Fibroblast of peridontal ligament (primary cell): ENCODE results near the gene TMEM74B.

Experiments
- DNase-seq: peaks from one replicate; pipeline ENCODE4 v3.0.0-alpha.2; 2010; ENCODE audit errors: extremely low read depth

Gene TMEM74B

DNA sequence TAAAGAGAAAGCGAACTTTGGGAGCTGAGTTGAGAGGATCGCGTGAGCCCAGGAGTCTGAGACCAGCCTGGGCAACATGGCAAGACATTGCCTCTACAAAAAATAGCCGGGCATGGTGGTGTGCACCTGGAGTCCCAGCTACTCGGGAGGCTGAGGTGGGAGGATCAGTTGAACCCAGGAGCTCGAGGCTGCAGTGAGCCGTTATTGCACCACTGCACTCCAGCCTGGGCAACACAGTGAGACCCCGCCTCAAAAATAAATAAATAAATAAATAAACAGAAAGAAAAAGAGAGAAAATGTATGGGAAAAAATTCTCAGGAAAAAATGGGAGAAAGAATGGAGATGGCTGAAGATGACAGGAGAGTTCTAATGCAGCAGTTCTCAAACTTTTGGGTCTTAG lies 21.0 kb upstream of the TMEM74B start:
- no peak for DNase-seq

DNA sequence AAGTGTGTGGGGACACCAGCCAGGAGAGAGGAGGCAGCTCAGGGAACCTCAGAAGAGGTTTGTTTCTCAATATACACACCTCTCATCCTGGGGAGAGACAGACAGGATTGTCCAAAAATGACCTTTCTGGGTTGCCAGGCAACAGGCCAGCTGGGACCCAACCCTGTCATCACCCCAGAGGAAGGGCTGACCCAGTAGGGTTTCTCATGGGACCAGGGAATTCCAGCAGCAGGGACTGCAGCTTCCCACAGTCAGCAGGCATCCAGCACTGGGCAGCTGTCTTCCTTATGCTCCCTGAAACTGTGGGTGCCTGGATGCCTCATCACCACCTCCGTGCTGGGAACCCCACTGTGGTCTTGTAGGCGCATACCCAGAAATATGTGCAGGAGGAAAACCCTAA lies 19.8 kb upstream of the TMEM74B start:
- no peak for DNase-seq

- no peak for DNase-seq
Observed at GRCh38 chr20:1204113-1204512, 19.3 kb upstream of the TMEM74B start.

GRCh38 chr20:1203630-1204029 lies 18.8 kb upstream of the TMEM74B start:
- no peak for DNase-seq

GRCh38 chr20:1202762-1203504 lies 18.2 kb upstream of the TMEM74B start, which contains the start of gene C20orf202:
C20orf202 (plus strand) TSS chr20:1203454; CDS start chr20:1203586, 132 bp downstream.
- DNase-seq = no peak

DNA sequence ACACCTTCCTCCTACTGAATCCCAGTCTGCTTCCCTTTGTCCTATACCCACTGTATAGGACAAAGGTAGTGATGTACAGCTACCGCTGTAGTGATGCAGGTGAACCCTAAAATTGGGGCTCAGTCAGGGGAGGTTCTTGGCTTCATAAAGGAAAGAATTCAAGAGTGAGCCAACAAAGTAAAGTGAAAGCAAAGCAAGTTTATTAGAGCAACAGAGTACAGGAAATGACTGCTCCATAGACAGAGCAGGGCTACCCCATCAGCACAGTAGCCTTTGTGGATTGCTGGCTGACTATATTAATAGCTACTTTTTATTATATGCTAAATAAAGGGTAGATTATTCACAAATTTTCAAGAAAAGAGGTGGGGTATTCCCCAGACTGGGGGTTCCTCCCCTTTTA lies 15.2 kb upstream of the TMEM74B start:
- no peak for DNase-seq

DNA sequence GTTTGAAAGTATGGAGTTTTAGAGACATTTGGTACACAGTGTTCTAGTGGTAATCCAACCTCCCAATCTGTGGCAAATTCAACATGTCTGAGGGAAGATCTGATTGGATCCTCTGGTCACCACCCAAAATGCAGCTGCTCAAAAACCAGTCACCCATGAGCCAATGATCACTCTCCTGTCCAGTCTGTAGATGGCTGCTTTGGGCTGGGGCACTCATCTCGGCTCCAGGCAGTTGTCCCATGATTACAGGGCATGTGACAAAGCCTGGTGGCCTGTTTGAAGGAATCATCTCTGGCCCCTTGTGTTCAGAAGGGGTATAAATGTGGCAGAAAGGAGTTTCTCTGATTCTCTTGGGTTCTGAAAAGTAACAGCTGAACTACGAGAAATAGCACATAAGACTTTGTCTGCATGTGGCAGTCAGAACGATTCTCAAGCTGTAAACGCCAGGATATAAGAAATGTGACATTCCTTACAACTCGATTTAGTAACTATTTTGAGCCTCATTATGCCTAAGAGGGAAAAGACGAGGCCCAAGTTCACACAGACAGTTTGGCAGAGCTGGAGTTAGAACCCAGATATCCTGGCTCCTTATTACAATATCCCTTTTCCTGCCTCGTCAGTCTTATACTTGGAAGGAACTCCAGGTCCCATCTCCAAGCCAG lies 14.6 kb upstream of the TMEM74B start:
- no peak for DNase-seq

DNA sequence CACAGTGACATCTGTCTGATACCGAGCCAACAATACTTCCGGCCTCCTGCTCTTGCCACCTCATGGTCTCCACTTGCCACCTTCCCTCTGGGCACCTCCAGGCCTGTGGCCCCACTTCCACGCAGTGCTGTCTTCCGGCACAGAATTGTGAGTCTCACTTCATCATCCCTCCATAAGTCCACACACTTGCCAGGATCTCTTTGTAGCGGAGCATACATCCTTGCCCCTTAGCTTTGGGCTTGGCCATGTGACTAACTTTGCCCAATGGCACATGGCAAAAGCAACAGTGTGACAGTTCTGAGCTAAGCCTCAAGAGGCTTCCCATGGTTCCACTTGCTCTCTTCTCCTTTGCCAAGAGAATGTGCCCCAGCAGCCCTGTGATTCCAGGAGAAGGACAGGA lies 14.0 kb upstream of the TMEM74B start:
- DNase-seq = no peak

DNA sequence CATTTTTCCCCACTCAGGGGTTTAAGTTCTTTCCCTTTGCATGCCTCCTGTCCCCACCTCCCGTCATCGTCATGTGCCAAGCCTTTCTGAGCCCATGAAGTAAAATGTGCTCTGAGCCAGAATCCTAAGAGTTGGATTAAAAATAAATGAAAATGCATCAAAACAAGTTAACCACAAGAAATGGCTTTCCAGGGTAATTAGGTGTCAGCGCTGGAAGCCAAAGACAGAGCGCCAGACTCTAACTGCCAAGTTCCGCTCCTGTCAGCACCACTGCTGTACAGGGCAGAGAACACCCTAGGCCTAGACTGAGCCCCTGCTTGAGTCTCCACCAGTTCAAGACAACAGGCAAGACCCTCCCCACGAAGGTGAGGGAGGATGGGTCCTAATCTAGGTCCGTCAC lies 13.0 kb upstream of the TMEM74B start:
- DNase-seq = no peak

- DNase-seq = no peak
Observed at GRCh38 chr20:1196634-1197033, 11.9 kb upstream of the TMEM74B start.

DNA sequence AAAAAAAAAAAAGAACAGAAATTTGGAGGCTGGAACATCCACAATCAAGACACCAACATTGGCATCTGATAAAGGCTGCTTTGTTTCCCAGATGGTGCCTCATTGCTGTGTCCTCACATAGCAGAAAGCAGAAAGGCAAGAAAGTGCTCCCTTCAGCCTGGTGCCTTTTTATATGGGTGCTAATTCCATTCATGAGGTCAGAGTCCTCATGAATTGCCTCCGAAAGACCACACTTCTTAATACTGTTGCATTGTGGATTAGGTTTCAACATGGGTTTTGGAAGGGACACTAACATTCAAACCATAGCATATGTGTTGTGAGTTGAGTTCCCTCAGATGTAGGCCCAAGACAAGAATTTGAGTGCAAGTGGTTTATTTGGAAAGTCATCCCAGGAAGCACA lies 10.4 kb upstream of the TMEM74B start:
- DNase-seq = no peak

DNA sequence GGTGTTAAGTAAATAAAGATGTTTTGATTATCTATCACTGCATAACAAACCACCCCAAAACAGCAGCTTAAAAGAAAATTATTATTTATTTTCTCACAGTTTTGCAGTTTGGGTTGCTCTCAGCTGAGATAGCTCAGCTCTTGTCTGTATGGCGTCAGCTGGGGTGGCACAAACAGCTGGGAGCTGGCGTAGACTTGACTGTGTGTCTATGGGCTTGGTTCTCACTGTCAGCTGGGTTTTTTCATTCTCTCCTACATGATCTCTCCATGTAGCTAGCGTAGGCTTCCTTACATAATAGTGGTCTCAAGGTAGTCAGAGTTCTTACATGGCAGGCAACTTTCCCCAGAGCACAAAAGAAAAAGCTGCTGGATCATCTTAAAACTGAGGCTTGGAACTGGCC lies 6.5 kb upstream of the TMEM74B start:
- no peak for DNase-seq

GRCh38 chr20:1190847-1191246 lies 6.1 kb upstream of the TMEM74B start:
- DNase-seq = no peak

DNA sequence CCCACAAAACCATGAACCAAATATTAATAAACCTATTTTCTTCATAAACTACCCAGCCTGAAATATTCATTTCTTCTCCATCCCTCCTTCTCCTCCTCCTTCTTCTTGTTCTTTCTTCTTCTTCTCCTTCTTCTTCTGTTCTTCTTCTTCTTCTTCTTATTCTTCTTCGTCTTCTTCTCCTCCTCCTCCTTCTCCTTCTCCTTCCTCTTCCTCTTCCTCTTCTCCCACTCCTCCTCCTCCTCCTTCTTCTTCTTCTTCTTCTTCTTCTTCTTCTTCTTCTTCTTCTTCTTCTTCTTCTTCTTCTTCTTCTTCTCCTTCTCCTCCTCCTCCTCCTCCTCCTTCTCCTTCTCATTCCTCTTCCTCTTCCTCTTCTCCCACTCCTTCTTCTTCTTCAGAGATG lies 5.0 kb upstream of the TMEM74B start:
- DNase-seq = no peak

- DNase-seq = no peak
Observed at GRCh38 chr20:1188347-1188746, 3.6 kb upstream of the TMEM74B start.

DNA sequence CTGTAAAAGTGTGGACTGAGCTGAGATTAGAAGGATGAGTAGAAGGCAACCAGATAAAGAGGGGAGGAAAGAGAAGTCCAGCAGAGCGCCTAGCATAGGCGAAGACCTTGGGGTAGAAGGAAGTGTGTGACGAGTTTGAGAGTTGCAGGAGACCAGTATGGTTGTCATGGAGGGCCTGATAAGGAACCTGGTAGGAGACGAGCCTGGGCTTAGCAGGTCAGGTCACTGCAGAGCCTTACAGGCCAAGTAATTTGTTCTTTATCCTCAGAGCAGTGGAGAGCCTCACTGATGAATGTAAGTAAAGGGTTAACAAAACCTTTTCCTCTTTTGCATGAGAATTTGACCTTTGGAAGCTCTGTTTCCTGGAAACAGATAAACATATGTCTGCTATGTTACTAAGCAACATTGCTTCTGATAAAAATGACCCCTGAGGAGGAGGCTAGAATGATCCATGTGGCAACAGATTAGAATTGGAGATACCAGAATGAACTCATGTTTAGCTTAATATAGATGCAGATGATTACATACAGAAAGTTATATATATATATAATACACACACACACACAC lies 2.9 kb upstream of the TMEM74B start:
- DNase-seq = no peak

DNA sequence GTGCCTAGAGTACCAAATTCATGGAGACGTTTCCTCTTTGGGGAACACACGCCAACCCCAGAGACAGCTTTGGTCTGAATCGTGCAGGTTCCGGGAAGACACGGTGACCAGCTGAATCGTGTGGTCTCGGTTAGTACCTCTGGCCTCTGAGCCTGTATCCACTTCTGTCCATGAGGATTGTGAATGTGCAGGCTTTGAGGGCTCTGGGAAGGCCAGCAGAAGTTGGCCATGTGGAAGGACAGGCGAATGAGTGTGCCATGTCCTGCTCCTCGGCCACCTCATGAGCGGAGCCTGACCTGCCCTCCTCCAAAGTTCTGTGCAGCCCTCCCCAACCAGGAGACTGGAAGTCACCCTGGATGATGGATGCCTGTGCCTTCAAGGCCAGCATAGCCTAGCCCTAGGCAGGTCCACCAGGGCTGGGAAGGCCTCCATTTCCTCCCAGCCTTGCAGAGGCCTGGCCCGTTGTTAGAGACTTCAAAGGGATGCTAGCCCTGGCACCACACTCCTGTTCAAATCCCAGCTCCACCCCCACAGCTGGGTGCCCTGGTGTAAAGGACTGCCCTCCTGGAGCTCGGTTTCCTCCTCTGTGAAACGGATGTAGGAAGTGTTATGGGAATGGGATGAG lies 1.7 kb upstream of the TMEM74B start:
- no peak for DNase-seq

GRCh38 chr20:1185790-1186334 lies 1.1 kb upstream of the TMEM74B start:
- peak; percentile 23 for DNase-seq

DNA sequence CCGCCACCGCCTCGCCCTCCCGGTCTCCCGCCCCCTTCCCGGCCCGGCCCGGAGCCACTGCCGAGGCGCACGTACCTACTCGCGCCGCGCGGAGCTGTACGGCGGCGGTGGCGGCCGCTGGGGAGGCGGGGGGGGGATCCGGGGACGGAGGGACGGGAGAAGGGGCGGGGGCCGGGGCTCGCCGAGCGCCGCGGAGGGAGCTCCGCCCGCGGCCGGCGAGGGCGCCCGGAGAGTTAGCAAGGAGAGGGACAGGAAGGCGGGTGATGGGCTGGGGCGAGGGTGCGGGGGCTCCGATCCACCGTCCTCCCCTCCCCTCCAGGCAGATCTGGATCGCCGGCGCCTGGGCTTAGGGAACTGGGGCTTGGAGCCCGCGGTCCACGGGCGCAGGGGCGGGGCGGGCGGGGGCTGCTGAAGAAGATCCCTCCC lies 548 bp upstream of the TMEM74B start:
- no peak for DNase-seq

- DNase-seq = no peak
Observed at GRCh38 chr20:1184260-1184637, 532 bp downstream of the TMEM74B start.

DNA sequence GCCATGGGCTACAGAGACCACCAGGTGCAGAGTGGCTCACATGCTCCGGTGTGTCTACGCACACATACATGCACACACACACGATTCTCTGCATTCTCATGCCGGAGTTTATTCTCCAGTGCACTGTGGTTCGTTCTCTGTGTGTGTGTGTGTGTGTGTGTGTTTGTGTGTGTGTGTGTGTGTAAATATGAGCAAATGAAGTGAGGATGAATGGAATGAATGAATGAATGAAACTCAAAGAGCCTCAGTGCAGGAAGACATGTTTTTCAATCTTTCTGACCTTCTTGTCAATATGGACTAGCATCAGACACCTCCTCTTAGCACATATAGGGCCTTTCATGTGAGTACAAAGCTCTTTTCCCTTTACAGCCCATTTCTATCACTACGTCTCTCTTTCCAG lies 1.6 kb downstream of the TMEM74B start:
- DNase-seq = no peak

DNA sequence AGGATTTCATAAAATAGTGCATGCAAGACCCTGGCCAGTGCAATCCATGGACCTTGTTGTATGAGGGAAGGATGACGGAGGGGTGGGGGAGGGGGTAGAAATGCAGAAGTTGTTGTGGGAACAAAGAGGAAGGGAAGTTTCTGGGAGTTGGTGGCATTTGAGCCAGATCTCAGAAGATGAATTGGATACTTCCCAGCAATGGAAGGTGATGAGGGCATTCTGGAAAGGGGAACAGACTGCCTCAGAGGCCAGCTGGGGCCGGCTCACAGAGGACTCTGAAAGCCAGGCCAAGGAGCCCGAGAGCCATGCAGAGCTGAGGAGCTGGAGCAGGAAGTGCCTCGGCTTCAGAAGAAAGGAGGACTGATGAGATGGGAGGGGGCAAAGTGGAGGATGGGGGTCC lies 2.7 kb downstream of the TMEM74B start:
- no peak for DNase-seq

GRCh38 chr20:1180949-1181348 lies 3.8 kb downstream of the TMEM74B start:
- no peak for DNase-seq
